A549 (cell line): ENCODE data around the gene OXLD1. TPM values are rescaled to one million over a fixed set of nuclear protein-coding genes. Genes with fewer than 3 reads are reported as not detected.

Experiments used
- ATAC-seq, 2 experiments: fragments of 200-7000 bp in 1 of 2; fragments of >200 bp in 1 of 2; cut with Nextera tagmentation in 1 of 2; cut with Tn5 transposase in 1 of 2; 3 replicates each; pipeline versions ENCODE4 v1.8.0 to v1.9.1; 2018 to 2020; ENCODE audit warnings: mild to moderate bottlenecking in 1 of 2, moderate library complexity in 1 of 2
- CTCF ChIA-PET: fragments of 300-600 bp; sonication (Branson Sonifier 250); formaldehyde crosslinking; extraction: SDS; loops from one replicate; lab custom pipeline; 2021; ENCODE audit warnings: antibody characterized with exemption, inconsistent platforms; lab: Yijun Ruan, JAX
- POLR2A ChIA-PET: fragments of 350-600 bp; formaldehyde crosslinking; extraction: SDS; loops from one replicate; lab custom pipeline; 2021; ENCODE audit warnings: antibody characterized with exemption, inconsistent platforms; lab: Yijun Ruan, JAX
- DNase-seq, 2 experiments: peaks; one replicate each; pipeline versions ENCODE4 v3.0.0 to v3.0.0-alpha.2; 2011 to 2016; ENCODE audit warnings: low read depth in 1 of 2, low spot score in 1 of 2
- FAIRE-seq: peaks from 2 replicates; lab custom pipeline; 2011; peaks lifted over from hg19 to GRCh38; lab: Jason Lieb, UNC
- H3K27ac ChIP-seq, 2 experiments: fragments of >200 bp; sonication (Bioruptor Twin); formaldehyde crosslinking; 3 replicates each; pipeline ENCODE4 v1.5.1; 2016 to 2017
- H3K4me1 ChIP-seq: fragments of >200 bp; sonication (Bioruptor Twin); formaldehyde crosslinking; 3 replicates; pipeline ENCODE4 v1.6.1; 2016
- H3K4me2 ChIP-seq: fragments of >200 bp; sonication (Bioruptor Twin); formaldehyde crosslinking; 3 replicates; pipeline ENCODE4 v1.6.1; 2016
- H3K4me3 ChIP-seq: fragments of >200 bp; sonication (Bioruptor Twin); formaldehyde crosslinking; 3 replicates; pipeline ENCODE4 v1.5.1; 2016
- H3K9me3 ChIP-seq: fragments of >200 bp; sonication (Bioruptor Twin); formaldehyde crosslinking; 3 replicates; pipeline ENCODE4 v1.6.1; 2016
- CBX2 ChIP-seq: fragments of 200-600 bp; sonication (generic); IDR thresholded peaks from 2 replicates; pipeline ENCODE4 v1.6.1; 2016; ENCODE audit warnings: low read depth, mild to moderate bottlenecking, borderline replicate concordance
- CTCF ChIP-seq: fragments of >200 bp; sonication (Bioruptor Twin); formaldehyde crosslinking; IDR thresholded peaks from 3 replicates; pipeline ENCODE4 v1.5.1; 2016
- EHMT2 ChIP-seq: fragments of 200-600 bp; sonication (generic); IDR thresholded peaks from 2 replicates; pipeline ENCODE4 v1.6.1; 2016; ENCODE audit warnings: antibody characterized with exemption, low read depth, mild to moderate bottlenecking, moderate library complexity
- FOSB ChIP-seq: fragments of 250-450 bp; sonication (Bioruptor Pico); IDR thresholded peaks from 2 replicates; pipeline ENCODE4 v1.5.0; 2020; ENCODE audit warnings: mild to moderate bottlenecking, moderate library complexity
- HEYL ChIP-seq: fragments of 250-450 bp; sonication (Bioruptor Pico); IDR thresholded peaks from 2 replicates; pipeline ENCODE4 v1.8.0; 2021; ENCODE audit warnings: mild to moderate bottlenecking, moderate library complexity
- HOXB13 ChIP-seq: fragments of 250-450 bp; sonication (Bioruptor Pico); IDR thresholded peaks from 2 replicates; pipeline ENCODE4 v1.5.0; 2020; ENCODE audit warnings: low read depth, mild to moderate bottlenecking, moderate library complexity
- HOXB5 ChIP-seq: fragments of 250-450 bp; sonication (Bioruptor Pico); IDR thresholded peaks from 2 replicates; pipeline ENCODE4 v1.5.0; 2020; ENCODE audit warnings: mild to moderate bottlenecking, moderate library complexity
- JUNB ChIP-seq: fragments of >200 bp; sonication (Bioruptor Twin); formaldehyde crosslinking; IDR thresholded peaks from 2 replicates; pipeline ENCODE4 v1.6.1; 2016
- KDM5A ChIP-seq: fragments of 200-600 bp; sonication (generic); IDR thresholded peaks from 2 replicates; pipeline ENCODE4 v1.6.1; 2016; ENCODE audit warnings: antibody characterized with exemption, mild to moderate bottlenecking
- MAZ ChIP-seq: fragments of 150-350 bp; IDR thresholded peaks from 2 replicates; pipeline ENCODE4 v1.6.1; 2014; ENCODE audit warnings: antibody characterized with exemption, low read depth, low read length, borderline replicate concordance
- MYC ChIP-seq: IDR thresholded peaks from 2 replicates; pipeline ENCODE4 v1.6.1; 2012; ENCODE audit warnings: mild to moderate bottlenecking, inconsistent platforms, low read length, improper control_type of control experiment, borderline replicate concordance
- NR3C1 ChIP-seq: fragments of >200 bp; sonication (Bioruptor Twin); formaldehyde crosslinking; IDR thresholded peaks from 3 replicates; pipeline ENCODE4 v1.6.1; 2017
- PHF8 ChIP-seq: fragments of 200-600 bp; sonication (generic); IDR thresholded peaks from 2 replicates; pipeline ENCODE4 v1.6.1; 2016; ENCODE audit warnings: low read depth, mild to moderate bottlenecking, antibody characterized with exemption, moderate library complexity, borderline replicate concordance
- RCOR1 ChIP-seq: fragments of 150-350 bp; IDR thresholded peaks from 2 replicates; pipeline ENCODE4 v1.6.1; 2014; ENCODE audit warnings: antibody characterized with exemption, low read length, low read depth
- RNF2 ChIP-seq: fragments of 200-600 bp; sonication (generic); IDR thresholded peaks from 2 replicates; pipeline ENCODE4 v1.6.1; 2016; ENCODE audit warnings: low read depth, mild to moderate bottlenecking, antibody characterized with exemption, moderate library complexity, borderline replicate concordance
- ZFP36 ChIP-seq: fragments of 450-650 bp; IDR thresholded peaks from 2 replicates; pipeline ENCODE4 v1.6.1; 2014; ENCODE audit warnings: borderline replicate concordance; ENCODE audit not compliant: partially characterized antibody
- WGBS: methylation state at CpG from one replicate; pipeline ENCODE4 v1.1.6; 2017; ENCODE audit errors: missing lambda C conversion rate; 5-methylcytosine and 5-hydroxymethylcytosine counted together
- polyA plus RNA-seq, 4 experiments: library from polyadenylated mRNA; depleted of rRNA in 3 of 4; stranded (reverse); fragments of >200 nt; fragmentation: RNase III in 1 of 4; extraction: RNeasy Plus Mini Kit Qiagen cat#74134 plus additional on column Dnase treatment in 1 of 4; gene quantifications; 2 replicates in 3 of 4; 3 replicates in 1 of 4; pipeline ENCODE4 v1.2.3, GENCODE V29; 2011 to 2017
- TF ChIP-seq, protein P1 (sequence below): fragments of >200 bp; sonication (Bioruptor Twin); formaldehyde crosslinking; IDR thresholded peaks from 3 replicates; pipeline ENCODE4 v1.6.1; 2016

OXLD1 gene
- polyA plus RNA-seq, 2 of the 4 experiments (the other 2 are of a cell fraction), result 38.7 to 47.1 TPM

DNA sequence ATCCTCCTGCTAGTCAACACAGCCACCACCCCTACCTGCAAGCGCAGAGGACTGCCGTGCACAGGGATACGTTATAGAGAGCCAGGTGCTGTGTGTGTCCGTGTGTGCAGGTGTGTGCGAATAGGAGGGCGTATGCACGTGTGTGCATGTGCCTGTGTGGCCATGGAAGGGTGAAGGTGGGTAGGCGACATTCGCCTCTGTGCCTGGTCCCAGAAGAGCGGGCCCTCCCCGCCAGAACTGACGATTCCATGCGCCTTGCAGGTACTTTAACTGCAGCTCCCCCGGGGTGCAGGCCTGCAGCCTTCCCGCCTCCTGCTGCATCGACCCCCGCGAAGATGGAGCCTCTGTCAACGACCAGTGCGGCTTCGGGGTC is 18.8 kb downstream of the OXLD1 start (continued):
- TF ChIP-seq, protein P1, sequence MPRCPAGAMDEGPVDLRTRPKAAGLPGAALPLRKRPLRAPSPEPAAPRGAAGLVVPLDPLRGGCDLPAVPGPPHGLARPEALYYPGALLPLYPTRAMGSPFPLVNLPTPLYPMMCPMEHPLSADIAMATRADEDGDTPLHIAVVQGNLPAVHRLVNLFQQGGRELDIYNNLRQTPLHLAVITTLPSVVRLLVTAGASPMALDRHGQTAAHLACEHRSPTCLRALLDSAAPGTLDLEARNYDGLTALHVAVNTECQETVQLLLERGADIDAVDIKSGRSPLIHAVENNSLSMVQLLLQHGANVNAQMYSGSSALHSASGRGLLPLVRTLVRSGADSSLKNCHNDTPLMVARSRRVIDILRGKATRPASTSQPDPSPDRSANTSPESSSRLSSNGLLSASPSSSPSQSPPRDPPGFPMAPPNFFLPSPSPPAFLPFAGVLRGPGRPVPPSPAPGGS, result no peak
- no peak for TF ChIP-seq MYC

DNA sequence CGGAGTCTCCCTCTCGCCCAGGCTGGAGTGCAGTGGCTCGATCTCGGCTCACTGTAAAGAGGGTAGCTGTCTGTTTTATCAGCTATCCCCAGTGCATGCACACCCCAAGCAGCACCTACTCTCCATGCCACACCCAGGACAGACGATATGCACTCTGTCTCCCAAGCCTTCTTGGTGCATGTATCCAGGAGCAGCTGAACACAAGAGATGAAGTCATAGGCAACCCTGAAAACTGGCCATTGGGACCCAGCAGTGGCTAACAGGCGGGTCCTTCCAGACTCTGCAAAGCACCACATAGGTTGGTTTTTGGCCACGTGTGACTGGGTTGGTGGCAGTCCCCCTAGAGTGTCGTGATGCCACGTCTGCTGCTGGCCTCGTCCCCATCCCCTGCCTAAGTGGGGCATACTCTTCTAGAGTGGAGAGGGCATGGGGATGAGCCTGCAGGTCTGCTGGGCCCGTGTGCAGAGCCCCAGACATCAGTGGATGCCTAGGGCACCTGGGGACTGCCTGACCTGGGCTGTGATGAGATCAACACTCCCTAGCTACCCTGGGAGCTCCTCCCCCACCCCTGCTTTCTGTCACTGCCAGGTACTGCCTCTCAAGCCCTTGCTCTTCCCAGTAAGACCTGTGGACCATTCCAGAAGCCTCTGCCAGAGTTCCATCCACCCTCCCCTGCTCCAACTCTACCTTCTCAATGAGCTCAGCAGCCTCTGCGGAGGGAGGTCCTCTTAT is 19.4 kb downstream of the OXLD1 start:
- no peak overlapping the region for H3K4me2 ChIP-seq
- no peak; a peak in 1 of 6 replicates for ATAC-seq
- ChIA-PET CTCF (interaction anchor here (0.7 to 2.7 kb wide), 2 partner anchors 10 to 46 kb away, joined by 3 to 11 read pairs; partner anchors contain the start of genes NPLOC4 and TSPAN10), POLR2A (no interaction called here)
- peaks cover 21% of the 10 kb centered on the region for H3K4me1 ChIP-seq
- no peaks in the 10 kb centered on the region for H3K9me3 ChIP-seq
- H3K27ac ChIP-seq, result no peak overlapping the region
- no peak for TF ChIP-seq KDM5A
- no peak for TF ChIP-seq PHF8
- TF ChIP-seq CBX2, result no peak
- no peak for TF ChIP-seq HOXB13 (CRISPR knock-in tag)
- no peak for TF ChIP-seq RNF2
- no peak for TF ChIP-seq ZFP36
- no peak for TF ChIP-seq NR3C1
- TF ChIP-seq MAZ, result no peak
- no peak for TF ChIP-seq RCOR1
- no peak for TF ChIP-seq EHMT2
- no peak for TF ChIP-seq HEYL
- no peak for TF ChIP-seq JUNB
- no peak for TF ChIP-seq FOSB (CRISPR knock-in tag)
- TF ChIP-seq HOXB5 (CRISPR knock-in tag), result no peak
- DNase-seq, result no peak
- FAIRE-seq, result no peak
- 67% methylated on average over 12 of the region's 12 CpGs for WGBS
- no peak overlapping the region for H3K4me3 ChIP-seq

DNA sequence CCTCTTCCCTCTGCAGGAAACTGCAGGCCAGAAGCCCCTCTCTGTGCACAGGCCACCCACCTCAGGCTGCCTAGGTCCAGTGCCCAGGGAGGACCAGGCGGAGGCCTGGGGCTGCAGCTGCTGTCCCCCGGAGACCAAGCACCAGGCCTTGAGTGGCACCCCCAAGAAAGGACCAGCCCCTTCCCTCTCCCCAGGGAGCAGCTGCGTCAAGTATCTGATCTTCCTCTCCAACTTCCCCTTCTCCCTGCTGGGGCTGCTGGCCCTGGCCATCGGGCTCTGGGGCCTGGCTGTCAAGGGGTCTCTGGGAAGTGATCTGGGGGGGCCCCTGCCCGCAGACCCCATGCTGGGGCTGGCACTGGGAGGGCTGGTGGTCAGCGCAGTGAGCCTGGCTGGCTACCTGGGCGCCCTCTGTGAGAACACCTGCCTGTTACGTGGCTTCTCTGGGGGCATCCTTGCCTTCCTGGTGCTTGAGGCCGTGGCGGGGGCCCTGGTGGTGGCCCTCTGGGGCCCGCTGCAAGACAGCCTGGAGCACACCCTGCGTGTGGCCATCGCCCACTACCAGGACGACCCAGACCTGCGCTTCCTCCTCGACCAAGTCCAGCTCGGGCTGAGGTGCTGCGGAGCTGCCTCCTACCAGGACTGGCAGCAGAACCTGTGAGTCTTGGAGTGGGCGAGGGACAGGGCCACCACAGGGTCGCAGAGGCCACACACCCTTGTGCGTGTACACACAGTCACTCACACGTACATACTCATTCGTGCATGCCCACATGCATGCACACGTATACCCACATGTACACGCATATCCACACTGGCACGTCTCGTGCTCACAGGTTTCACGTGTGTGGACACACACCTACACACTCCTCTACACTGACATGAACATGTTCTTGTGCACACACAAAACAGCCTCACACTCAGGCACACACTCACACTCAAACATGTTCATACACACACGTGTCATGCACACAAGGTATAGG is 21.1 kb downstream of the OXLD1 start:
- DNase-seq, result no peak
- CTCF ChIA-PET, result interaction anchor here (0.9 kb wide), 1 partner anchor 89 kb away, joined by 4 read pairs; no protein-coding TSS in a partner anchor
- Histone ChIP-seq H3K4me1 (peaks cover 12% of the 10 kb centered on the region), H3K9me3 (no peaks in the 10 kb centered on the region), H3K4me3 (no peak overlapping the region), H3K4me2 (no peak overlapping the region), H3K27ac (no peak overlapping the region)
- no peak for FAIRE-seq
- POLR2A ChIA-PET, result no interaction called here
- TF ChIP-seq JUNB (no peak), CTCF (no peak)
- no peak for ATAC-seq
- 78% methylated on average over 22 of the region's 29 CpGs for WGBS
